GM21447 (cell line): ENCODE results near the gene LRP10.
A peak's percentile ranks its signal among the peaks of the same experiment; 100 is the strongest.
"Not testable (repeated sequence)": the region's sequence is repeated elsewhere in the genome, so short reads cannot be mapped to it uniquely, and the experiment has no call there.

ENCODE experiments used
- ATAC-seq: cut with Tn5 transposase; IDR thresholded peaks from one replicate; pipeline ENCODE4 v1.9.1; 2021; ENCODE audit not compliant: unreplicated experiment

LRP10 gene, protein sequence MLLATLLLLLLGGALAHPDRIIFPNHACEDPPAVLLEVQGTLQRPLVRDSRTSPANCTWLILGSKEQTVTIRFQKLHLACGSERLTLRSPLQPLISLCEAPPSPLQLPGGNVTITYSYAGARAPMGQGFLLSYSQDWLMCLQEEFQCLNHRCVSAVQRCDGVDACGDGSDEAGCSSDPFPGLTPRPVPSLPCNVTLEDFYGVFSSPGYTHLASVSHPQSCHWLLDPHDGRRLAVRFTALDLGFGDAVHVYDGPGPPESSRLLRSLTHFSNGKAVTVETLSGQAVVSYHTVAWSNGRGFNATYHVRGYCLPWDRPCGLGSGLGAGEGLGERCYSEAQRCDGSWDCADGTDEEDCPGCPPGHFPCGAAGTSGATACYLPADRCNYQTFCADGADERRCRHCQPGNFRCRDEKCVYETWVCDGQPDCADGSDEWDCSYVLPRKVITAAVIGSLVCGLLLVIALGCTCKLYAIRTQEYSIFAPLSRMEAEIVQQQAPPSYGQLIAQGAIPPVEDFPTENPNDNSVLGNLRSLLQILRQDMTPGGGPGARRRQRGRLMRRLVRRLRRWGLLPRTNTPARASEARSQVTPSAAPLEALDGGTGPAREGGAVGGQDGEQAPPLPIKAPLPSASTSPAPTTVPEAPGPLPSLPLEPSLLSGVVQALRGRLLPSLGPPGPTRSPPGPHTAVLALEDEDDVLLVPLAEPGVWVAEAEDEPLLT

DNA sequence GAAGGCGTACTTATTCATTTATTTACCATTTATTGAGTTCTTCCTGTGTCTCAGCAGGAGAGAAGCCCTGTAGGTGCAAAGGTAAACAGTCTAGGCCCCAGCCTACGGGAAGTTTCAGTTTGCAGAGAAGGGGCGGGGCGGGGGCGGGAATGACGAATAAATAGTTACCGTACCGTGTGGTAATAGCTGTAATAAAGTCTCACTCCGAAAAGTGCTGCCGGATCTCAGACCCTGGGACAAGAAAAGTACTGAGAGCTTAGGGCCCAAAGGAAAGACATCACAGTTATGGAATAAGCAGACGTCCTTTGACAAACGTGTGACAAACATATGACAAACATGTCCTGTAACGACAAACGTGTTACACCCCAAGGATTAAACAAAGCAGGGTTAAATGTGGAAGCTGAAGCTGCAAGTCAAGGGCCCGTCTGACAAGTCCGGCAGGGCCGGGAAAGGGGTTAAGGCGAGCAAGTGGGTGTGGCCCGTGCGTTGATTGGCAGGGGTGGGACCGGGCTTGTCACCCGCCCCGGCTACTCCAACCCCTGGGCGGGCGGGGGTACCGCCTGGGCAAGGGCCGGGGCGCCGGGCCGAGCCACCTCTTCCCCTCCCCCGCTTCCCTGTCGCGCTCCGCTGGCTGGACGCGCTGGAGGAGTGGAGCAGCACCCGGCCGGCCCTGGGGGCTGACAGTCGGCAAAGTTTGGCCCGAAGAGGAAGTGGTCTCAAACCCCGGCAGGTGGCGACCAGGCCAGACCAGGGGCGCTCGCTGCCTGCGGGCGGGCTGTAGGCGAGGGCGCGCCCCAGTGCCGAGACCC lies at the start of gene LRP10:
LRP10 (plus strand) TSS at position 517 of the 809 bp plus-strand sequence. CDS start 564 bp downstream, outside the sequence.
- ATAC-seq, result peak; percentile 74

DNA sequence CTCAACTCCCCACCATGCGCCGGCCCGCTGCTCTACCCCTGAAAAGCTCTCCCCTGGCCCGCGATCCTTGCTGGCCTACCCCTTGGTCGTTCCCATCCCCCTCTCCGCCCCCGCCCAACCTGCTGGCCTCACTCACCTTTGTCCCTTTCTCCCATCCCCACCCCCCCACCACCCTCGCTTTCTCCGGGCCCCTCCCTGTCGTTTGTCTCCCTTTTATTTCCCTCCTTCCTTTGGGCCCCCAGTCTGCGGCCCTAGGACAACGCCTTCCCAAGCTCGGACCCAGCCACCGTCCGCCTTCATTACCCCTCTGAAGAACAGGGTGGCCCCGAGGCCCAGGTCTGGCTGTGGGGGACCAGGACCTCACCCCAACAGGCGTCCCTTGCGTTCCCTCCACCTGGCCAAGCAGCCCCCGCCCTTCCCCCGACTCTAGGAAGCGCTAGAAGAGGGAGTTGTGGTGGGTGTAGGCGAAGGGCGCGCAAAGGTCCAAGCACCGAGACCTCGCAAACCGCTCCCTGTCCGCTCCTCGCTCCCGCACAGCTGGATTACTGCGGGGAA lies 49.4 kb upstream of the LRP10 start:
- no peak for ATAC-seq

DNA sequence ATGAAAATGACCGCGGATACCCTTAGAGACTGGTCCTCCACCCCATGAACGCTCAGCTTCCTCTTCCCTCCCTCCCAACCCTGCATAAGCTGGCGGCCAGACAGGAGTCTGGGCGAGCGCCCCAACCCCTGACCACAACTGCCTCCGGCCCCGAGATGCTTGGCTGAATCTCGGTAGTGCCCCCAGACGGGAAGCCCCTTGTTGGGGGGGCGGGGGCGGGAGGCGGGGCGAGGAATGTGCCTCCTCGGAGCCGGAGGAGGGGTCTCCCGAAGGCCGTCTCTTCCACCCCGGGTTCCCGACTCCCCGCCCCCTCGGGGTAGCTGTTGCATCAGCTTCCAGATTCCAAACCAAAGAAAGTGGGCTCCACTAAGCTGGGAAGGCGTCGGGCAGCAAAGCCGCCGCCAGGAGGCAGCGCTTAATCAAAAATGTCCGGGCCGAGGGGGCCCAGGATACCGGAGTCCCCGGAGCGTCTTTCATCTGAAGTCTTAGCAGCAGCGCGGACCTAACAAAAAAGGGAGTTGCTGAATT lies 48.9 kb upstream of the LRP10 start:
- ATAC-seq, result no peak

DNA sequence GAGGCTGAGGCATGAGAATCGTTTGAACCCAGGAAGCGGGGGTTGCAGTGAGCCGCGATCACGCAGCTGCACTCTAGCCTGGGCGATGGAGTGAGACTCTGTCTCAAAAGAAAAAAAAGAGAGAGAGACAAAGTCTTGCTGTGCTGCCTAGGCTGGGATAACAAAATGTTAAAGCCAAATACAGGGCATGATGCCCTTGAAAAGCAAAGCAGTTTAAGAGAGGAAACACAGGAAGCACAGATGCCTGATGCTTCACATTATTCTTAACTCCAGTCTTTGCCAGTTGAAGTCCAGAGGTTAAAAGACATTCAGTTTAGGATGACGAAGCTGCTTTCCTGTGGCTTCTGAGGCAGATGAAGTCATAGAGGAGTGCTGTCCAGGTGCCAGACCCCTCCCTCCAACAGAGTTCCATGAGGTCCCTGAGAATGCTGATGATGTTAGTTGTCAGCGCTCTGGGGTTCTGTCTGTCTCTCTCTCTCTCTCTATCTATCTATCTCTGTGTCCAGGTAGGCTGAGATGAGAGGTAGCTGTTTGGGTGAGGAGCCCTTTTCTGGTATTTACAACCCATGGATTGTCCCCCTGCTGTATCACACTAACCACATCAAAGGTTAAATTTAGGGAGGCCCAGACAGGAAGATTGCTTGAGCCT lies 46.7 kb upstream of the LRP10 start:
- no peak for ATAC-seq

DNA sequence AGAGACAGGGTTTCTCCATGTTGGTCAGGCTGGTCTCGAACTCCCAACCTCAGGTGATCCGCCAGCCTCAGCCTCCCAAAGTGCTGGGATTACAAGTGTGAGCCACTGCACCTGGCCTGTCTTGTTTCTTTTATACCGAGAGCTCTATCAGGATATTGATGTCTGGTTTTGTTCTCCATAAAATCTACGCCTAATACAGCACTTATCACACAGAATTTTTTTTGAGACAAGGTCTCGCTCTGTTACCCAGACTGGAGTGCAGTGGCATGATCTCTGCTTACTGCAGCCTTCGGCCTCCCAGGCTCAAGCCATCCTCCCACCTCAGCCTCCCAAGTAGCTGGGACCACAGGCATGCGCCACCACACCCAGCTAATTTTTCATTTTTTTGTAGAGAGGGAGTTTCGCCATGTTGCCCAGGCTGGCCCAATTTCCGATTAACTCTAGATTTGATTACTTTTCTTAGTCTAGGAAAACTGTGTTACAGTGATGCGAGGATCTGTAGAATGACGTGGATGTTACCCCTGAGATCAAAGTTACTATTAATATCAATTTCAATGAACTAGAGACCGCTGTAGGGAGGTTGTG lies 42.4 kb upstream of the LRP10 start:
- ATAC-seq, result not testable (repeated sequence)

DNA sequence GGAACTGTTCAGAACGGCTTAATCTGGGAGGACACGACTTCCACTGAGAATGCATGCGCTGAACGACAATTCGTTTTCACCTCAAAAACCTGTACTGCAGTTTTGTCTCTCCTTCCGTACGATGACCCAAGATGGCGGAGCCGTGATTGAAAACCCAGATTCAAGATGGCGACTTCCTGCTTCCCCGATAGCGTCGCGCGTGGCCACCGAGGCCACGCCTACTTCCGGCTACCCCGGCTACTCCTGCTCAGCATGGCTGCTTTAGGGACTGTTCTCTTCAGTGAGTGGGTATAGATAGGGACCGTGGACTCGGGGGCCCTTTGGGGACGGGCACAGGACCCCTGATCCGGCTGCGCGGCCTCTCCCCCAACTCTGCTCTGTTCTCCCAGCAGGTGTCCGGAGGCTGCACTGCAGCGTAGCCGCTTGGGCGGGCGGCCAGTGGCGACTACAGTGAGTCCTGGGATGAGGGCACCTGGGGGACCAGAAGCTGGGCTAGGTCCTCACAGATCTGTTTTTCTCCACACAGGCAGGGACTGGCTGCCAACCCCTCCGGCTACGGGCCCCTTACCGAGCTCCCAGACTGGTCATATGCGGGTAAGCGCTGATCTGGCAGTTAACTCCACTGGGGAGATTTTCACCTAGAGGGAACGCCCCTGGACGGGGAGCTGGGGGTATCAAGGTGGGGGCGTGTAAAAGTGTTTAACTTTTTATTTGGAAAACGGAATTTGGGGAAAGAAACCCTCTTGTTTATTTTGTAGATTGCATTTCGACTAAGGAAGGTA lies 41.7 kb upstream of the LRP10 start, which contains the start of gene MRPL52:
MRPL52 (plus strand) TSS at position 227 of the 782 bp plus-strand sequence; CDS start at position 253, 26 bp downstream.
- ATAC-seq, result peak; percentile 79

DNA sequence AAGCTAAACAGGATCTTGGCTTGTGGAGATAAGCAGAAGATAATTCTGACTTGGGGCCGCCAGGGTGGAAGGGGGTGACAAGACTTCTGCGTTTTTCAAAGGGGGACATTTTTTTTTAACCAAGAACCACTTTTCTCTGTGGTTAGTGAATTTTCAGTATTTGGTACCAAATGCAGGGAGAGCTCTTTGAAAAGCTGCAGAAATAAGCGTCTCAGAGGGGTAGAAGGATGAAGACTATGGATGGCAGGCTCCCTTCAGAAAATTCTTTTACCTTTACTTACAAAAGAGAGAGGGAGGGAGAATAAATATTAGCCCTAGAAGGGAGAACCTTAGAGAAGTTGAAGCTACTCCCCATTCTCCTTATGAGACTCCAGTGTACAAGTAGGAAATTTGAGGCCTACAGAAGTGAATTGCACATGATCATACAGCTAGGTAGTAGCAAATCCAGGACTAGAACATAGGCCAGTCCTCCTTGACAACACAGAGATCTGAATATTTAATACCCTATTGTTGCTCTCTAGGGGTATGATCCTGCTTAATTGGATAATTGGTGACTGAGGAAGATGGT lies 41.0 kb upstream of the LRP10 start:
- no peak for ATAC-seq

DNA sequence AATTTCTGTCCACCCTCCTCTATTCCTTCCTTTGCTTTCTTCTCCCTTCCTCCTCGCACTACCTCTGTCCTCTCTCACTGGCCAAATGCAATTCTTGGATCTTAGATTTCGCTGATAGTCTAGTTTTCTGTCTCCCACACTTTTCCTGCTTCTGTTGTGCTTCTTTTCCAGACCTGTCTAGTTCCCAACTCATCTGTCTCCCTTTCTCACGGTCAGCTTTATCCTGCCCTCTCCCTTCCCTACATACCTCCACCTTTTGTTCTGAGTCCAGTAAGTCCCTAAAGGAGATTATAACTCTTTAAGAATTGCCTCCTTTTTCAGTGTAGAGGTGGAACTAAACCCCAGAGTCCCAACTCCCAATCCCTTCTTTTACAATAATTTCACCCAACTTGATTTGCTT lies 36.0 kb upstream of the LRP10 start:
- no peak for ATAC-seq

DNA sequence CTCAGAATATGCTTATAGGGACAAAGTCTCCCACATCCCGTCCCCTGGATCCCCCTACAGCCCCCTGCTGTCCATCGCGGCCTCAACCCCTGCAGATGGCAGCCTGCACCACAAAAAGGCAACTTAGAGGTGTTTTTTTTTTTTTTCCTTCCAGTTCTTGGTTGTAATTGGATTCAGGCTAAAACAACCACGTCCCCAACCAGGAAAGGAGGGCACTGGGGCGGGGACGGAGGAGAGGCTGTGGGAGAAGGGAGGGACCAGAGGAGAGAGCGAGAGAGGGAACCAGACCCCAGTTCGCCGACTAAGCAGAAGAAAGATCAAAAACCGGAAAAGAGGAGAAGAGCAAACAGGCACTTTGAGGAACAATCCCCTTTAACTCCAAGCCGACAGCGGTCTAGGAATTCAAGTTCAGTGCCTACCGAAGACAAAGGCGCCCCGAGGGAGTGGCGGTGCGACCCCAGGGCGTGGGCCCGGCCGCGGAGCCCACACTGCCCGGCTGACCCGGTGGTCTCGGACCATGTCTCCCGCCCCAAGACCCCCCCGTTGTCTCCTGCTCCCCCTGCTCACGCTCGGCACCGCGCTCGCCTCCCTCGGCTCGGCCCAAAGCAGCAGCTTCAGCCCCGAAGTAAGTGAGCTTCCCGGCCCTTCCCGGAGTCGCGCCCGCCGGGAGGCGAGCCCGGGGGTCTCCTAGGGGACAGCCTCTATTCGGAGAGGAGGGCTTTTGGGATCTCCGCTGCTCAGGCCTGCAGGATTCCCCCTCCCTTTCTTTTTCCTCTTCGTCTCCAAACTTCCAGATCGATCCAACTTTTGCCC lies 35.0 kb upstream of the LRP10 start, which contains the start of gene MMP14:
MMP14 (plus strand) TSS at position 285 of the 813 bp plus-strand sequence; CDS start at position 518, 233 bp downstream.
- no peak for ATAC-seq

DNA sequence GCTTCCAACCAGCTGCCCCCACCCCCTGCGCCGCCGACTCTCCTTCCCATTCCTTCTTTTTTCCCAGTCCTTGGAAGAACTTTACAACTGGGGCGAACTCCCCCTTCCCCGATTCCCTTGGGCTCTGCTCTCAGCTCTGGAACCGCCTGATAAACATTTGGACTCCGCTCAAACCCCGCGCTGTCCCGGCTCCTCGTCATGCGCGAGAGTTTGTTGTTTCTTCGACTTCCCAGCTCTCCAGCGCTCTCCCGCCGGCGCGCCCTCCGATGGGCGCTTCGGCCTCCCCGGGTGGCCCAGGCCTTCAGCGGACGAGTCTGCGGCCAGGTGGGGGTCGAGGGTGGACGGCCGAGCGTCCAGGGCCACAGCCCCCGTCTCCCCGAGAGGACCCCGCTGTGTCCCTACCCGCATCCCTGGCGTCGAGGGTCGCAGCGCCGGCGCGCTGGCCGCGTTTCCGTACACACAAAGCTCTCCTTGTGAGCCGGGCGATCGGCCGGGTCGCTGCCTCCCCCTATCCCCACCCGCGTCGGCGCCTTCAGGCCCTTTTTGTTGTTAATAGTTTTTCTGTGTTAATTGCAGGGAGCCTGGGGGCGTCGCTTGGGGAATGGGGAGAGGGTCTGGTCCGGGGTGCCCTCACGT lies 34.3 kb upstream of the LRP10 start:
- ATAC-seq, result no peak

DNA sequence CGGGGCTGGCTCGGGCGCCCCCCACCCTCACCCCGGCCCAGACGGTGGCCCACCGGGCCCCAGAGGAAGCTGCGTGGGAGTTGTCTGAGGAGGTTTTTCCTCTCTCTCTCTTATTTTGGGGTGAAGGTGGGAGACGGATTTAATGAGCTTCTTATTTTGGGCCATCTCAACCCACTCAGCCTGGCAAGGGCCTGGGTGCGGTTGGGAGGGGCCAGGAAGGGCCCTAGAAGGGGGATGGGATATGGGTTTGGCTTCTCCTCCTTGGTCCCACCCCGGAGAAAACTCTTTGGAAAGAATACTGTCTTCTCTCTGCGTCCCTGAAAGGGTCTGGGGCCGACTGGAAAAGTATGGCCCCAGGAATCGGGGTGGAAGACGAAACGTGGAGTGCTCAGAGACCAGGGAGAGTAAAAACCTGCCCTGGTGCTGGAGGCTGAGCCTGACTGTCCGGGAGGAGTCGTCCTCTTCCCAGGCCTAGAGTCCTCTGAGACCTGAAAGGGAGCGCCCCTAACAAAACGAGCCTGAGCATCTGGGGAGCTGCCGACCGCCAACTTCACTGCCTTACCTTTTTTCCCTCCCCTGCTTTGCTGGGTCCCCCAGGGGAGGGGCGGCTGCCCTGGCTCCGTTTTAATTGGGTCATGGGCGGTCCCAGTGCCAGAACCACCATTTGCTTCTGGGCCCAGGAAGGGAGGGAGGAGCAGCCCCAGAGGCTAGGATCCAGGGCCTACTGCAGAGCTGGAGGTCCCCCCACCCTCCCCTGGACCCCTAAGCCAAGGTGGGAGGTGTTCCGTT lies 33.6 kb upstream of the LRP10 start:
- ATAC-seq, result no peak

DNA sequence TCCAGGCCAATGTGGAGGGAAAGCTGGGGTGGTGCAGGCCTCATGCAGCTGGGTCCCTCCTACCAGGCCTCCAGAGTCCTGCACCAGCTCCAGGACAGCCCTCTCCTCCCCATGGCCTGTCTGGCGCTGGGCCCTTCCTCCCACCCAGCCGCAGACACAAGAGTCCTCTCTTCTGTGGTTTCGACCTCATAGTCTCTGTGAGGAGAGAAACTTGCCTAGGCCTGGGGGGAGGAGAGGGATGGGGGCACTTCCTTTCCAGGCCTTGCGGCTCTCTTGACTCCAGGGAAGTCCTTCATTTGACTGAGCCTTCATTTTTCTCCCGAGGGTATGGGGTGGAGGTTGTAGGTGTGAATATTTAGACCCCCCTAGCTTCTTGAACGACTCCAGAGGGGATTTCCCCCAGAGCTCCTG lies 32.9 kb upstream of the LRP10 start:
- no peak for ATAC-seq

DNA sequence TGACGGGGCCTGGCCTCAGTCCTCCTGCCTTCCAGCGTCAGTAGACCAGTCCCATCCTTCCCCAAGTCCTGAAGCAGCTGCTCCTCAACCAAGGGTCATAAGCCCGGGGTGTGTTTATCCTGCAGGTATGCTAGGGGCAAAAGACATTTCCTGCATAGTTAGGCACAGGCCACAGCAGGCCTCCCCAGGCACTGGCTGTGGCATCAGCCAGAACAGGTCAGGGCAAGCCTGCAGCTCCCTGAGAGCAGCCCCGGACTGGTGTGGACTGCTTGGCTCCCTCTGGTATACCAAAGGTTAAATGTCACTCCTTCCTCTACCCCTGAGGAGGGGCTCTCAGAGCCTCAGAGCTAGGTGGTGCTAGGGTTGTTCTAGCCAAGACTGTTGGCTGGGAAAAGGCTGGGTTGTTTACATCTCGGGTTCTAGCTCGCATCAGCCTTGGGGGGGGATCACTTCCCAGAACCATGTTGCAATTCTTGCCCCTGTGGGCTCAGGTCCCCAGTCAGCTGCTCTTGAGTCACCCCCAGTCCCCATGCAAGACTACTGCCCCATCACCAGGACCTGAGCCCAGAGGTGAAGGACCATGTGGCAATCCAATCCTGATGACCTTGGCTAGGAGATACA lies 32.3 kb upstream of the LRP10 start:
- ATAC-seq, result no peak

DNA sequence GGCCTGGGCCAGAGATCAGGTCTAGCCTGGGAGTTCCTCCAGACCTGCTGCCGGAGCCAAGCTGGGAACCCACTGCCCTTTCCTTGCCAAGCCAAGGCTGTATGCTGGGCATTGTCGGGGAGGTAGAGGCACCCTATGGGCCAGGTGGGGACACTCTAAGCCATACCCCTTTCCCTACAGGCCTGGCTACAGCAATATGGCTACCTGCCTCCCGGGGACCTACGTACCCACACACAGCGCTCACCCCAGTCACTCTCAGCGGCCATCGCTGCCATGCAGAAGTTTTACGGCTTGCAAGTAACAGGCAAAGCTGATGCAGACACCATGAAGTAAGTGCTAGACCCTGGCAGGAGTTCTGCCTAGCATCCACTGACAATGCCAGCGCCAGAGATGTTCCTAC lies 30.2 kb upstream of the LRP10 start:
- no peak for ATAC-seq

DNA sequence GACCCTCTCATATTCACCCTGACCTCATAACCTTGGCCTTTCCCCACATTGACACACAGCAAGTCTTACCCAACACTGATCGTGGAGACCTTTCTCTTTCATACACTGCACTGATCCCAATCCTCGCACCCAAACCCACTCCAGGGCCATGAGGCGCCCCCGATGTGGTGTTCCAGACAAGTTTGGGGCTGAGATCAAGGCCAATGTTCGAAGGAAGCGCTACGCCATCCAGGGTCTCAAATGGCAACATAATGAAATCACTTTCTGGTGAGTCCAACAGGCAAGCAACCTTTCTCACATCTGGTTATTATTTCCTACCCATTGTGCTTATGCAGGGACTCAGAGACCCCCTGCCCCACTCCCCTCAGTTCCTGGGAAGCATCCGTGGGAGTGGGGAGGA lies 29.8 kb upstream of the LRP10 start:
- ATAC-seq, result no peak
